Measurements from ENCODE around the gene DLL3. TPM values are rescaled to one million over a fixed set of nuclear protein-coding genes. Genes with fewer than 3 reads are reported as not detected.

Gene DLL3
- total and polyA plus RNA-seq, 10 of the 15 experiments (the other 5 are each of a cell fraction or from before 2014, with no cell fraction given) = 0.18 to 2.0 (median 0.95) TPM

DNA sequence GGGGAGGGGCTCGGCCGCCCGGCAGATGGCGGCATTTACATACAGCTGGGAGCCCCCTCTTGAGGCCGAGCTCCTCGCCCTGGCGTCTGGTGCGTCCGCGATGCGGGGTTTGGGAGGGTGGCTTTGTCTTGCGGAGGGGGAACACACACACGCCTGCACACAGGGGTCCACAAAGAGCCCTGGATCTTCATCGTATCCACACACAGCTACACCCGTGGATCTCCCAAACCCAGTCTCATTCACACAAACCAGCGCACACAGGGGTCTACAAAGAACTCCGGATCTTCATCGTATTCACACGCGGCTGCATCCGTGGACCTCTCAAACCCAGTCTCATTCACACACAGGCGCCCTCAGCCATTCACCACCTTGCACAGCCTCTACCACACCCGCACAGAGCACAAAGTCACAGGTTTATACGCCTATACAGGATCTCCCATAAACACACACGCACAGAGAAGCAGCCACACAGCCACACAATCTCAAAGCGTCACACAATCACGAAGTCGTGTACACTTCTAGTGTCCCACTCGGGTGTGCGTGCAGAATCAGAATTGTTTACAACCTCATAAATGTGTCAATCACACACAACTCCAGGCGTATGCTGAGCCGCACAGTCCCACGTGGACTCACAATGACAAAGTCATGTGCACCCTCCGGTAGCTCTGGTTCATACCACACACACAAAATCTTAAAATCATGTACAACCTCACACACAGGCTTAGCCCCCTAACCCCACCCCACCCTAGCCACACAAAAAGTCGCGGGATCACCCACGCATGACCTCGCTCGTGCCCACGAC lies 550 bp upstream of the DLL3 start (continued):
- TF ChIP-seq EP300 (IDR thresholded peaks at IDR 0.05; ENCODE audit: borderline replicate concordance in 1 of 2, control insufficient read depth in 1 of 2, low read depth in 2 of 2, low read length in 2 of 2) (0 out of 4 replicates have a peak, but pooled peaks of 1 of the 2 experiments have one; percentile 43), IKZF1 (conservative IDR thresholded peaks at IDR 0.05) (peak; percentile 35; the same call in 1 of the 2 replicates), RAD21 (IDR thresholded peaks at IDR 0.05; ENCODE audit: insufficient read depth, low read depth, low read length) (0 out of 2 replicates have a peak, but pooled peaks have one; percentile 22), CHD2 (IDR thresholded peaks at IDR 0.05; ENCODE audit: borderline replicate concordance, low read depth, low read length) (0 out of 2 replicates have a peak, but pooled peaks have one; percentile 54), MTA3 (IDR thresholded peaks at IDR 0.05; ENCODE audit: borderline replicate concordance, low read length) (no peak), NR2C1 (IDR thresholded peaks at IDR 0.05) (no peak), EGR1 (IDR thresholded peaks at IDR 0.05; ENCODE audit: borderline replicate concordance in 1 of 2, low read depth in 2 of 2, low read length in 2 of 2) (no peak), RFX5 (IDR thresholded peaks at IDR 0.05; ENCODE audit: low read depth, low read length) (no peak), RBBP5 (conservative IDR thresholded peaks at IDR 0.05) (no peak), TAF1 (IDR thresholded peaks at IDR 0.05; ENCODE audit: borderline replicate concordance, low read depth, low read length) (no peak), NRF1 (conservative IDR thresholded peaks at IDR 0.05; ENCODE audit: low read depth, low read length) (no peak)
- TF ChIP-seq, protein P1, sequence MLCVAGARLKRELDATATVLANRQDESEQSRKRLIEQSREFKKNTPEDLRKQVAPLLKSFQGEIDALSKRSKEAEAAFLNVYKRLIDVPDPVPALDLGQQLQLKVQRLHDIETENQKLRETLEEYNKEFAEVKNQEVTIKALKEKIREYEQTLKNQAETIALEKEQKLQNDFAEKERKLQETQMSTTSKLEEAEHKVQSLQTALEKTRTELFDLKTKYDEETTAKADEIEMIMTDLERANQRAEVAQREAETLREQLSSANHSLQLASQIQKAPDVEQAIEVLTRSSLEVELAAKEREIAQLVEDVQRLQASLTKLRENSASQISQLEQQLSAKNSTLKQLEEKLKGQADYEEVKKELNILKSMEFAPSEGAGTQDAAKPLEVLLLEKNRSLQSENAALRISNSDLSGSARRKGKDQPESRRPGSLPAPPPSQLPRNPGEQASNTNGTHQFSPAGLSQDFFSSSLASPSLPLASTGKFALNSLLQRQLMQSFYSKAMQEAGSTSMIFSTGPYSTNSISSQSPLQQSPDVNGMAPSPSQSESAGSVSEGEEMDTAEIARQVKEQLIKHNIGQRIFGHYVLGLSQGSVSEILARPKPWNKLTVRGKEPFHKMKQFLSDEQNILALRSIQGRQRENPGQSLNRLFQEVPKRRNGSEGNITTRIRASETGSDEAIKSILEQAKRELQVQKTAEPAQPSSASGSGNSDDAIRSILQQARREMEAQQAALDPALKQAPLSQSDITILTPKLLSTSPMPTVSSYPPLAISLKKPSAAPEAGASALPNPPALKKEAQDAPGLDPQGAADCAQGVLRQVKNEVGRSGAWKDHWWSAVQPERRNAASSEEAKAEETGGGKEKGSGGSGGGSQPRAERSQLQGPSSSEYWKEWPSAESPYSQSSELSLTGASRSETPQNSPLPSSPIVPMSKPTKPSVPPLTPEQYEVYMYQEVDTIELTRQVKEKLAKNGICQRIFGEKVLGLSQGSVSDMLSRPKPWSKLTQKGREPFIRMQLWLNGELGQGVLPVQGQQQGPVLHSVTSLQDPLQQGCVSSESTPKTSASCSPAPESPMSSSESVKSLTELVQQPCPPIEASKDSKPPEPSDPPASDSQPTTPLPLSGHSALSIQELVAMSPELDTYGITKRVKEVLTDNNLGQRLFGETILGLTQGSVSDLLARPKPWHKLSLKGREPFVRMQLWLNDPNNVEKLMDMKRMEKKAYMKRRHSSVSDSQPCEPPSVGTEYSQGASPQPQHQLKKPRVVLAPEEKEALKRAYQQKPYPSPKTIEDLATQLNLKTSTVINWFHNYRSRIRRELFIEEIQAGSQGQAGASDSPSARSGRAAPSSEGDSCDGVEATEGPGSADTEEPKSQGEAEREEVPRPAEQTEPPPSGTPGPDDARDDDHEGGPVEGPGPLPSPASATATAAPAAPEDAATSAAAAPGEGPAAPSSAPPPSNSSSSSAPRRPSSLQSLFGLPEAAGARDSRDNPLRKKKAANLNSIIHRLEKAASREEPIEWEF (IDR thresholded peaks at IDR 0.05; ENCODE audit: insufficient replicate concordance, low read depth, low read length) = no peak
- TF ChIP-seq, protein P2, sequence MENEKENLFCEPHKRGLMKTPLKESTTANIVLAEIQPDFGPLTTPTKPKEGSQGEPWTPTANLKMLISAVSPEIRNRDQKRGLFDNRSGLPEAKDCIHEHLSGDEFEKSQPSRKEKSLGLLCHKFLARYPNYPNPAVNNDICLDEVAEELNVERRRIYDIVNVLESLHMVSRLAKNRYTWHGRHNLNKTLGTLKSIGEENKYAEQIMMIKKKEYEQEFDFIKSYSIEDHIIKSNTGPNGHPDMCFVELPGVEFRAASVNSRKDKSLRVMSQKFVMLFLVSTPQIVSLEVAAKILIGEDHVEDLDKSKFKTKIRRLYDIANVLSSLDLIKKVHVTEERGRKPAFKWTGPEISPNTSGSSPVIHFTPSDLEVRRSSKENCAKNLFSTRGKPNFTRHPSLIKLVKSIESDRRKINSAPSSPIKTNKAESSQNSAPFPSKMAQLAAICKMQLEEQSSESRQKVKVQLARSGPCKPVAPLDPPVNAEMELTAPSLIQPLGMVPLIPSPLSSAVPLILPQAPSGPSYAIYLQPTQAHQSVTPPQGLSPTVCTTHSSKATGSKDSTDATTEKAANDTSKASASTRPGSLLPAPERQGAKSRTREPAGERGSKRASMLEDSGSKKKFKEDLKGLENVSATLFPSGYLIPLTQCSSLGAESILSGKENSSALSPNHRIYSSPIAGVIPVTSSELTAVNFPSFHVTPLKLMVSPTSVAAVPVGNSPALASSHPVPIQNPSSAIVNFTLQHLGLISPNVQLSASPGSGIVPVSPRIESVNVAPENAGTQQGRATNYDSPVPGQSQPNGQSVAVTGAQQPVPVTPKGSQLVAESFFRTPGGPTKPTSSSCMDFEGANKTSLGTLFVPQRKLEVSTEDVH (IDR thresholded peaks at IDR 0.05; ENCODE audit: low read depth, partially characterized antibody) = no peak
- TF ChIP-seq, protein P3, sequence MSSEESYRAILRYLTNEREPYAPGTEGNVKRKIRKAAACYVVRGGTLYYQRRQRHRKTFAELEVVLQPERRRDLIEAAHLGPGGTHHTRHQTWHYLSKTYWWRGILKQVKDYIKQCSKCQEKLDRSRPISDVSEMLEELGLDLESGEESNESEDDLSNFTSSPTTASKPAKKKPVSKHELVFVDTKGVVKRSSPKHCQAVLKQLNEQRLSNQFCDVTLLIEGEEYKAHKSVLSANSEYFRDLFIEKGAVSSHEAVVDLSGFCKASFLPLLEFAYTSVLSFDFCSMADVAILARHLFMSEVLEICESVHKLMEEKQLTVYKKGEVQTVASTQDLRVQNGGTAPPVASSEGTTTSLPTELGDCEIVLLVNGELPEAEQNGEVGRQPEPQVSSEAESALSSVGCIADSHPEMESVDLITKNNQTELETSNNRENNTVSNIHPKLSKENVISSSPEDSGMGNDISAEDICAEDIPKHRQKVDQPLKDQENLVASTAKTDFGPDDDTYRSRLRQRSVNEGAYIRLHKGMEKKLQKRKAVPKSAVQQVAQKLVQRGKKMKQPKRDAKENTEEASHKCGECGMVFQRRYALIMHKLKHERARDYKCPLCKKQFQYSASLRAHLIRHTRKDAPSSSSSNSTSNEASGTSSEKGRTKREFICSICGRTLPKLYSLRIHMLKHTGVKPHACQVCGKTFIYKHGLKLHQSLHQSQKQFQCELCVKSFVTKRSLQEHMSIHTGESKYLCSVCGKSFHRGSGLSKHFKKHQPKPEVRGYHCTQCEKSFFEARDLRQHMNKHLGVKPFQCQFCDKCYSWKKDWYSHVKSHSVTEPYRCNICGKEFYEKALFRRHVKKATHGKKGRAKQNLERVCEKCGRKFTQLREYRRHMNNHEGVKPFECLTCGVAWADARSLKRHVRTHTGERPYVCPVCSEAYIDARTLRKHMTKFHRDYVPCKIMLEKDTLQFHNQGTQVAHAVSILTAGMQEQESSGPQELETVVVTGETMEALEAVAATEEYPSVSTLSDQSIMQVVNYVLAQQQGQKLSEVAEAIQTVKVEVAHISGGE (CRISPR knock-in tag; IDR thresholded peaks at IDR 0.05) = no peak
- TF ChIP-seq, protein P4, sequence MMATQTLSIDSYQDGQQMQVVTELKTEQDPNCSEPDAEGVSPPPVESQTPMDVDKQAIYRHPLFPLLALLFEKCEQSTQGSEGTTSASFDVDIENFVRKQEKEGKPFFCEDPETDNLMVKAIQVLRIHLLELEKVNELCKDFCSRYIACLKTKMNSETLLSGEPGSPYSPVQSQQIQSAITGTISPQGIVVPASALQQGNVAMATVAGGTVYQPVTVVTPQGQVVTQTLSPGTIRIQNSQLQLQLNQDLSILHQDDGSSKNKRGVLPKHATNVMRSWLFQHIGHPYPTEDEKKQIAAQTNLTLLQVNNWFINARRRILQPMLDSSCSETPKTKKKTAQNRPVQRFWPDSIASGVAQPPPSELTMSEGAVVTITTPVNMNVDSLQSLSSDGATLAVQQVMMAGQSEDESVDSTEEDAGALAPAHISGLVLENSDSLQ (IDR thresholded peaks at IDR 0.05) = peak; percentile 88
